NCI-H1105 treated with DMSO at 0.1 percent for 48 hours (cell line): ENCODE data around the gene SLC2A11.

Source experiments
- DNase-seq: peaks from one replicate; lab custom pipeline; 2025; lab: John Stamatoyannopoulos, UW

Gene SLC2A11

GRCh38 chr22:23832226-23833016 lies 25.3 kb upstream of the SLC2A11 start:
- no peak for DNase-seq

DNA sequence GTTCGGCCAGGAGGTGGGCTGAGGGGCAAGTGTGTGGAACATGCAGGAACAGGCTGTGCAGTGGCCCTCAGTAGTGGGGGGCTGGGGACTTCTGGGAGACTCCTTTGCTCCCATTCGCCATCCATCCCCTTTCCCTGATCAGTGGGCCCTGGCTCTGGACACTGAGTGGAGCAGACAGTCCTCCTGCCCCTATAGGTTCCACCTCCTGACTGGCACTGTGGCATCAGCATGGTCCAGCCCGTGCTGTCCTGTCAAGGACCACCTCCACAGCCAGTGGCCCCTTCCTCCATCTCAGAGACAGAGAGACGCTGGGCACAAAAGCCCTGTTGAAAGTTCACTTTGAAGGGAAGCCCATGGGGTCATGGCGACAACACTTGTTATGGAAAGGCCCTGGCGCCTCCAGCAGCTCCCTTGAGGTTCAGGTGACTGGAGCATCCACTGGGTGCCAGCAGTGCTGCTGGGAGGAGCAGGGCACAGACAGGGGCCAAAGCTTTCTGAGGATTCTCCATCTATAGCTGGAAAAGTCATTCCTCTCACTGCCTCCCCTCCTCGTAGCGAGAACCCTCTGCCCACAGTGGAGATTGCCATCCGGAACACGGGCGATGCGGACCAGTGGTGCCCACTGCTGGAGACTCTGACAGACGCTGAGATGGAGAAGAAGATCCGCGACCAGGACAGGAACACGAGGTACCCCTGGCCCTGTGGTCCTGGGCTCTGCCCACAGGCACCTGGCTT lies 24.5 kb upstream of the SLC2A11 start:
- DNase-seq = no peak

DNA sequence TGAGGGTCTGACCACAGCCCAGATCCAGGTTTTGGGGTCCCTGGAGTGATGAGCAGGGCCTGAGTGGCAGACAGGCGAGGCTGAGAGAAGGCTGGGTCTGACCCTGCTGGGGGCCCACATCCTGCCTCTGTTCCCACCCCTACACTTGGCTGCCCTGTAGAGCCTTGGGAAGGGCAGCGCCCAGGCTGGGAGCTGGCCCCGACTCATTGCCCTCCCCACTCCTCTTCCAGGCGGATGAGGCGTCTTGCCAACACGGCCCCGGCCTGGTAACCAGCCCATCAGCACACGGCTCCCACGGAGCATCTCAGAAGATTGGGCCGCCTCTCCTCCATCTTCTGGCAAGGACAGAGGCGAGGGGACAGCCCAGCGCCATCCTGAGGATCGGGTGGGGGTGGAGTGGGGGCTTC lies 23.8 kb upstream of the SLC2A11 start:
- DNase-seq = no peak

- no peak for DNase-seq
These were observed 23.3 kb upstream of the SLC2A11 start for GRCh38 chr22:23834406-23834792.

GRCh38 chr22:23834793-23835483 lies 22.7 kb upstream of the SLC2A11 start:
- DNase-seq = no peak

GRCh38 chr22:23835484-23836144 lies 22.1 kb upstream of the SLC2A11 start:
- no peak for DNase-seq

DNA sequence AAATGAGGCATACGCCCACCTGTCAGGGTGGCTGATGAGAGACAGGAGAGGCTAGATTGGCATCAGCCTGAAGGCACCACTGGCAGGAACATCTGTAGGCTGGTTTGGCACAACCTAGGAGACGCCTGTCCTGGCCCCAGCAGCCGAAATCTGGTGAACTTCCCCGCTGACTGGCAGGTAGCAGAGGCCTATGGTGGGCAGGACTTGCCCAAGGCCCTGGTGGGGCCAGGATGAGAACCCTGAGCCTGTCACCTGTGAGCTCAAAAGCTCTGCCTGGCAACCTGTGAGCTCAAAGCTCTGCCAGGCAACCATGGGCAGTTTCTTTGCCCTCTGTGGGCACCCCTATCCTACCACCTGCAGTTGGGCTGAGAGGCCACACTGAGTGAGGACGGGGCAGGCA lies 21.4 kb upstream of the SLC2A11 start:
- no peak for DNase-seq

GRCh38 chr22:23836692-23837495 lies 20.8 kb upstream of the SLC2A11 start:
- no peak for DNase-seq

DNA sequence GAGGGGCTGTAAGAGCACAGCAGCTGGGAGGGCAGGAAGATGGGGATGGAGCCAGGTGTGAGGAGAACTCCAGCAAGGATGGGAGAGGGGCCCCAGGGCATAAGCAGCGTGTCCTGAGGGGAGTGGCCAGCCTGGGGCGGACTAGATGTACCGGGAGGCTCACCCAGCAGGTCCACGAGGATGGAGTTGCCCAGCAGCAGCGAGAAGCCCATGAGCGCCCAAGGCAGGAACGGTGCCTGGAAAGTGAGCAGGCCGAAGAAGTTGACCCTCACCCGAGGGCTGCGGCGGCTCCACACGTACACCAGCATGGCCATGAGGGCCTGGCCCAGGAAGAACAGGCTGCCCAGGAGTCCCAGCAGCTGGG lies 20.2 kb upstream of the SLC2A11 start:
- no peak for DNase-seq

GRCh38 chr22:23837911-23838680 lies 19.6 kb upstream of the SLC2A11 start:
- no peak for DNase-seq

DNA sequence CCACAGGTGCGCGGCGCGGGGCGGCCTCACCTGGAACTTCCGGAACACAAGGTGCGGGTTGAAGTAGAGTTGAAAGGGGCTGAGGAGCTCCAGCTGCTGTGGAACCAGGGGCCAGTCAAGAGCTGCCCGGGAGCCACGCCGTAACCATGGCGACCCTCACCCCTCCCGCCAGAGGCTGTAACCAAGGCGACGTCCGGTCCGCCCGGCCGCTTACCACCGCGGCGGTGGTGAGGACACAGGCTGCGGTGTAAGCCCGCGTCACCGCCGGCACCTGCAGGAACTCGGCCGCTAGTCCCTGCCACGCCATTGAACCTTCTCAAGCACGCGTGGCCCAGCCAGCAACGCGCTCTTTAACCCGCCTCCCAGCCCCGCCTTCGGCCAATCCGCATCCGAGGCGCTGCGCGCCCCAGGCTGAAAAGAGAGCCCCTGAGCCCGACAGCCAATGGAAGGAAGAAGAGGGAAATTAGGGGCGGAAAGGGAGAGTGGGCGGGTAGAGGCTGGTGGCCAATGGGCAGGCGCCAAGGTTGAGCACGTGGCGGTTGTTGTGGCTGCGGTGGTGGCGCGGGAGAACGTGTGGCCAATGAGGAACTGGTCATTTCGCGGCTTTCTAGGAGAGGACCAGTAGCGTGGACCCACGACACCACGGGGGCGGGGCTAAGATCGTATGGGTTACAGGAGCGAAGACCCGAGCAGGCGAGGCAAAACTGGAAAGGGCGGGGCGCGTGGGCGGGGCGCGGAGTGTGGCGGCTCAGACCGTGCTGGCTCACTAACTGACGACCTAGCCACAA lies 18.8 kb upstream of the SLC2A11 start, which contains the start of gene DERL3:
Gene DERL3 (minus strand): TSS at position 326 of the 788 bp plus-strand sequence. CDS start 19 bp downstream, at position 307.
- peak; percentile 92 for DNase-seq

DNA sequence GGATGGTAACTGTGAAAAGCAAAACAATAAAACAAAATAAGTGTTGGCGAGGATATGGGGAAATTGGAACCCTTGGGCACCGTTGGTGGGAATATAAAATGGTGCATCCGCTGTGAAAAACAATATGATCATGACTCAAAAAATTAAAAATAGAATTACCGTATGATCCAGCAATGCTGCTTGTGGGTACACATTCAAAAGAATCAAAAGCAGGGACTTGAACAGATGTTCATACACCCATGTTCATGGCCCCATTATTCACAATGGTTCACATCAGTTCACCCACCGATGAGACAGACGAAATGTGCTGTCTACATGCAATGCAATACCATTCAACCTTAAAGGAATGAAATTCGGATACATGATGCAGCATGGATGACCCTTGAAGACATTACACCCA lies 17.6 kb upstream of the SLC2A11 start:
- DNase-seq = no peak

- no peak for DNase-seq
These were observed 16.4 kb upstream of the SLC2A11 start for GRCh38 chr22:23841292-23841691.

GRCh38 chr22:23841736-23842445 lies 15.8 kb upstream of the SLC2A11 start:
- DNase-seq = no peak

- no peak for DNase-seq
These were observed 15.1 kb upstream of the SLC2A11 start for GRCh38 chr22:23842599-23842998.

- no peak for DNase-seq
These were observed 12.9 kb upstream of the SLC2A11 start for GRCh38 chr22:23844739-23845202.

- no peak for DNase-seq
These were observed 12.2 kb upstream of the SLC2A11 start for GRCh38 chr22:23845265-23846080.

- no peak for DNase-seq
These were observed 11.6 kb upstream of the SLC2A11 start for GRCh38 chr22:23846081-23846469.
